Measurements from ENCODE around the gene BTBD18.

DNA sequence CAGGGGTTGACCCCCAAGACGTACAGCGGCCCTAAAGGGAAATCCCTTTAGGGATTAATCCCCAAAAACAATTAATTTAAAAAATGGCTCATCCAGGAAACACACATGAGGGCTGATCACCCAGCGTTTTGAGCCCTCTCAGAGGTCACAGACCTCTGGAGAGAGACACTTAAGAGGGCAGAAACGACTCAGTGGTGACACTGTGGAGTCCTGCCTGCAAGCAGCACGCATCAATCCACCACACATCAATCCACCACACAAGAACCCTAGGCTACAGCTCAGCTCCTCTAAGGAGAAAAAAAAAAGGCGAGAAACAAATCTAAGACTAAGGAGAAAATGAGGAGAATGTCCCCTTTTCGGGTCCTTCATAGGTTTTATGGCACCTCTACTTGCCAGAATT lies 22.8 kb downstream of the BTBD18 start:
- no peak for TF ChIP-seq CTCF (IDR thresholded peaks at IDR 0.05)
- no peak for TF ChIP-seq POLR2A (IDR thresholded peaks at IDR 0.05)

All from transverse colon (tissue), 3 donors.